Dendritic cell treated with granulocyte-macrophage colony-stimulating factor and Interleukin-4, amounts not matched to agents 40 ng/mL and 50 ng/mL, for 4 days (primary cell): ENCODE measurements around the gene LILRA1.
"Not testable (repeated sequence)": the region's sequence is repeated elsewhere in the genome, so short reads cannot be mapped to it uniquely, and the experiment has no call there.

Experiments
- H3K27ac Mint-ChIP-seq: one replicate; pipeline ENCODE4 v1.8.0; 2022; ENCODE audit warnings: mild to moderate bottlenecking, mixed read lengths
- H3K27me3 Mint-ChIP-seq: one replicate; pipeline ENCODE4 v1.8.0; 2022; ENCODE audit warnings: mild to moderate bottlenecking, mixed read lengths
- H3K36me3 Mint-ChIP-seq: one replicate; pipeline ENCODE4 v1.8.0; 2022; ENCODE audit warnings: low read depth, mixed read lengths
- H3K4me1 Mint-ChIP-seq: one replicate; pipeline ENCODE4 v1.8.0; 2022; ENCODE audit warnings: low read depth, mixed read lengths
- H3K4me3 Mint-ChIP-seq: one replicate; pipeline ENCODE4 v1.8.0; 2022; ENCODE audit warnings: mild to moderate bottlenecking, moderate library complexity, mixed read lengths
- H3K9me3 Mint-ChIP-seq: one replicate; pipeline ENCODE4 v1.8.0; 2022; ENCODE audit warnings: mixed read lengths
- intact Hi-C: fragments of 100-400 bp; cut with micrococcal nuclease; formaldehyde crosslinking; loops from one replicate; pipeline ENCODE4 v1.15.0; 2022

The LILRA1 gene

GRCh38 chr19:54622431-54622830, 29.0 kb downstream of the LILRA1 start:
- peaks cover 58% of the 10 kb centered on the region for H3K4me1 Mint-ChIP-seq
- intact Hi-C loops, result no loop called here
- peak overlapping the region; percentile 26 for H3K27ac Mint-ChIP-seq
- peaks cover 6% of the 10 kb centered on the region for H3K27me3 Mint-ChIP-seq
- H3K36me3 Mint-ChIP-seq, result no peaks in the 10 kb centered on the region
- H3K9me3 Mint-ChIP-seq, result no peaks in the 10 kb centered on the region
- H3K4me3 Mint-ChIP-seq, result peak overlapping the region; percentile 45

- H3K9me3 Mint-ChIP-seq, H3K36me3 Mint-ChIP-seq, intact Hi-C loops, H3K4me3 Mint-ChIP-seq, H3K27me3 Mint-ChIP-seq: not testable (repeated sequence)
- Mint-ChIP-seq H3K4me1 (peaks cover 71% of the 10 kb centered on the region), H3K27ac (peak overlapping the region; percentile 48)
Observed at GRCh38 chr19:54624234-54624633, 30.8 kb downstream of the LILRA1 start.

- peaks cover 80% of the 10 kb centered on the region for H3K4me1 Mint-ChIP-seq
Observed at GRCh38 chr19:54624934-54625730, 31.7 kb downstream of the LILRA1 start.

GRCh38 chr19:54626757-54627156, 33.3 kb downstream of the LILRA1 start:
- intact Hi-C loops, result no loop called here
- no peak overlapping the region for H3K4me3 Mint-ChIP-seq
- peaks cover 16% of the 10 kb centered on the region for H3K36me3 Mint-ChIP-seq
- H3K27ac Mint-ChIP-seq, result no peak overlapping the region
- no peaks in the 10 kb centered on the region for H3K9me3 Mint-ChIP-seq
- peaks cover 6% of the 10 kb centered on the region for H3K27me3 Mint-ChIP-seq
- H3K4me1 Mint-ChIP-seq, result peaks cover 90% of the 10 kb centered on the region

More at GRCh38 chr19:54624934-54625730, 31.7 kb downstream of the LILRA1 start:
- H3K4me3 Mint-ChIP-seq, intact Hi-C loops, H3K27me3 Mint-ChIP-seq, H3K36me3 Mint-ChIP-seq, H3K9me3 Mint-ChIP-seq: not testable (repeated sequence)
- H3K27ac Mint-ChIP-seq, result peak overlapping the region; percentile 48

- H3K27ac Mint-ChIP-seq, H3K4me3 Mint-ChIP-seq, H3K27me3 Mint-ChIP-seq, H3K9me3 Mint-ChIP-seq, intact Hi-C loops: not testable (repeated sequence)
- Mint-ChIP-seq H3K4me1 (peaks cover 90% of the 10 kb centered on the region), H3K36me3 (peaks cover 27% of the 10 kb centered on the region)
Observed at GRCh38 chr19:54627912-54628311, 34.5 kb downstream of the LILRA1 start.

- peaks cover 51% of the 10 kb centered on the region for H3K36me3 Mint-ChIP-seq
- H3K27me3 Mint-ChIP-seq, H3K9me3 Mint-ChIP-seq, intact Hi-C loops: not testable (repeated sequence)
- H3K27ac Mint-ChIP-seq, result peak within 1 kb of the TSS; percentile 91
- peaks cover 87% of the 10 kb centered on the region for H3K4me1 Mint-ChIP-seq
- peak within 1 kb of the TSS; percentile 97 for H3K4me3 Mint-ChIP-seq
Observed at GRCh38 chr19:54630262-54630661, 36.8 kb downstream of the LILRA1 start, which contains the start of gene LILRB1. Gene LILRB1, plus strand, starts transcription at chr19:54630484. Its CDS starts 590 bp downstream, at chr19:54631074.

GRCh38 chr19:54630782-54631181, 37.4 kb downstream of the LILRA1 start:
- H3K9me3 Mint-ChIP-seq, result no peaks in the 10 kb centered on the region
- H3K27me3 Mint-ChIP-seq, result peaks cover 2% of the 10 kb centered on the region
- H3K27ac Mint-ChIP-seq, result peak overlapping the region; percentile 91
- H3K4me1 Mint-ChIP-seq, result peaks cover 87% of the 10 kb centered on the region
- peak overlapping the region; percentile 97 for H3K4me3 Mint-ChIP-seq
- peaks cover 56% of the 10 kb centered on the region for H3K36me3 Mint-ChIP-seq
- intact Hi-C loops, result no loop called here

GRCh38 chr19:54631489-54632337, 38.3 kb downstream of the LILRA1 start:
- intact Hi-C loops, H3K9me3 Mint-ChIP-seq, H3K27me3 Mint-ChIP-seq: not testable (repeated sequence)
- Mint-ChIP-seq H3K27ac (peak overlapping the region; percentile 91), H3K36me3 (peaks cover 65% of the 10 kb centered on the region), H3K4me1 (peaks cover 93% of the 10 kb centered on the region), H3K4me3 (peak overlapping the region; percentile 97)

- H3K9me3 Mint-ChIP-seq, H3K27me3 Mint-ChIP-seq, intact Hi-C loops: not testable (repeated sequence)
- H3K36me3 Mint-ChIP-seq, result peaks cover 73% of the 10 kb centered on the region
- peak overlapping the region; percentile 91 for H3K27ac Mint-ChIP-seq
- H3K4me1 Mint-ChIP-seq, result peaks cover 90% of the 10 kb centered on the region
- peak overlapping the region; percentile 97 for H3K4me3 Mint-ChIP-seq
Observed at GRCh38 chr19:54632517-54632916, 39.1 kb downstream of the LILRA1 start.

GRCh38 chr19:54633401-54633800, 40.0 kb downstream of the LILRA1 start:
- no peaks in the 10 kb centered on the region for H3K27me3 Mint-ChIP-seq

GRCh38 chr19:54636081-54636480, 42.6 kb downstream of the LILRA1 start:
- Mint-ChIP-seq H3K4me1 (peaks cover 63% of the 10 kb centered on the region), H3K36me3 (peaks cover 65% of the 10 kb centered on the region)
- H3K27me3 Mint-ChIP-seq, intact Hi-C loops, H3K27ac Mint-ChIP-seq, H3K4me3 Mint-ChIP-seq, H3K9me3 Mint-ChIP-seq: not testable (repeated sequence)

More at GRCh38 chr19:54633401-54633800, 40.0 kb downstream of the LILRA1 start:
- Mint-ChIP-seq H3K27ac (peak overlapping the region; percentile 91), H3K9me3 (no peaks in the 10 kb centered on the region), H3K4me3 (peak overlapping the region; percentile 40), H3K4me1 (peaks cover 82% of the 10 kb centered on the region), H3K36me3 (peaks cover 73% of the 10 kb centered on the region)
- intact Hi-C loops, result no loop called here

- intact Hi-C loops, result no loop called here
- Mint-ChIP-seq H3K36me3 (peaks cover 39% of the 10 kb centered on the region), H3K9me3 (no peaks in the 10 kb centered on the region), H3K4me3 (no peak overlapping the region), H3K4me1 (peaks cover 57% of the 10 kb centered on the region), H3K27me3 (no peaks in the 10 kb centered on the region), H3K27ac (no peak overlapping the region)
Observed at GRCh38 chr19:54638683-54639082, 45.3 kb downstream of the LILRA1 start.

- H3K27me3 Mint-ChIP-seq, result not testable (repeated sequence)
- Mint-ChIP-seq H3K27ac (peak overlapping the region; percentile 95), H3K4me3 (peak overlapping the region; percentile 71)
Observed at GRCh38 chr19:54642953-54643352, 49.5 kb downstream of the LILRA1 start.

GRCh38 chr19:54643583-54643982, 50.2 kb downstream of the LILRA1 start:
- H3K27ac Mint-ChIP-seq, result peak overlapping the region; percentile 95
- not testable (repeated sequence) for H3K36me3 Mint-ChIP-seq
- intact Hi-C loops, result loop anchor here (5.0 kb wide), 1 partner anchor 36 kb away; no protein-coding TSS in a partner anchor

More at GRCh38 chr19:54642953-54643352, 49.5 kb downstream of the LILRA1 start:
- H3K4me1 Mint-ChIP-seq, result peaks cover 50% of the 10 kb centered on the region
- H3K9me3 Mint-ChIP-seq, H3K36me3 Mint-ChIP-seq: not testable (repeated sequence)
- intact Hi-C loops, result loop anchor here (5.0 kb wide), 1 partner anchor 36 kb away; no protein-coding TSS in a partner anchor

More at GRCh38 chr19:54643583-54643982, 50.2 kb downstream of the LILRA1 start:
- Mint-ChIP-seq H3K4me3 (peak overlapping the region; percentile 71), H3K4me1 (peaks cover 55% of the 10 kb centered on the region)
- not testable (repeated sequence) for H3K27me3 Mint-ChIP-seq, H3K9me3 Mint-ChIP-seq
